NCI-H226 (cell line): Measurements from ENCODE around the gene IGF1R.
"Not testable (repeated sequence)": the region's sequence is repeated elsewhere in the genome, so short reads cannot be mapped to it uniquely, and the experiment has no call there.

Source experiments
- DNase-seq: peaks from one replicate; pipeline ENCODE4 v3.0.0-alpha.2; 2015

The IGF1R gene

DNA sequence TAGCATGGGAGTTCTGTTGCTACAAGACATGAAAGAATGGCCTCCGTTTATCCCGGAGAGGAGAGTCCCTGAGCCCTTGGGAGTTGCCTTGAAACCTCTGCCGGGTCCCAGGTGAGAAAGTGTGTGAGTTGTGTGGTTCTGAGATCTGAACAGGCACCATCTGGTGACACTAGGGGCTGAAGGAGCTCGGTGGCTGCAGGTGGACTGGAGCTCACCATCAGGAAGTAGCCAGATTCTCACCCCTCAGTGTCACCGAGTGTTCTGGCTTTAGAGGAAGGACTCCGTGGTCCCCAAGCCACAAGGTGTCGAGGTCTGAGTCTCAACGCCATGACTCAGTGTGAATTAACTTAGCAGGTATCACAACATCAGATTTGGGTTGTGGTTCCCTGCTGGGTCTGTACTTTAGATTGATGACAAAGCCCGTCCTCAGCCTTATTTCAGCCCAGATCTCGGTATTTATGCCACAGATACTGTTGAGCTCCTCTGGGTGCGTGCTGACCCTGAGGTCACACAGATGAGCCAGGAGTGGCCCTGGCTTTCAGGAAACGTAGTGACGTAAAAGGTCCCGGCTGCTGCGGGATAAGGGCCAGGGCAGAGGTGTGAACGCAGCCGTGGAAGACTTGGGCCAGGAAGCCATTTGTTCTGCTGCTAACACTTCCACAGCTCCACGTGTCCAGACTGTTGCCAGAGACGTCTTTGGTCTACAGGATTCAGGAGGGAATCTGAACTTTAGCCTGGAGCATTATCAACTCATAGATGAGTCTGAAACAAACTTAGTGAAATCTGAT lies 304.9 kb downstream of the IGF1R start:
- no peak for DNase-seq

GRCh38 chr15:98953968-98954367 lies 305.6 kb downstream of the IGF1R start:
- no peak for DNase-seq

DNA sequence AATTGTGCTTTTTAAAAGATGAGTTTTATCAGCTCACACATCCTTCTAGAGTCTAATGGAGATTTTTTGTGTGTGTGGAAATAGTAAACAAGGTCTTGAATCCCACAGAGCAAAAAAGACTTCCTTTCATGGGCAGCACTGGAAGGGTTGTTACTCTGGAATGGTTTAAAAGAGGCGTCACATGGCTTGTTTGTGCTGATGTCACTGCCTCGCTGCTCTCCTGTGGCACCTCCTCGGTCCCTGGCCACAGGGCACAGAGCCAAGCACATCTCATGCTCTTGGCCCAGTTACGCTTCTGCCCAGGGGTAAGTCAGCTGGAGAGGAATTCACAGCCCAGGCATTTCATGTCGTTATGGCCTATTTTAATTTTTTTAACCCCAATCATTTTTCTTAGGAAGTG lies 306.1 kb downstream of the IGF1R start:
- no peak for DNase-seq

GRCh38 chr15:98955331-98955730 lies 307.0 kb downstream of the IGF1R start:
- DNase-seq = no peak

GRCh38 chr15:98955961-98956723 lies 307.8 kb downstream of the IGF1R start:
- no peak for DNase-seq

GRCh38 chr15:98956796-98957553 lies 308.6 kb downstream of the IGF1R start:
- no peak for DNase-seq

DNA sequence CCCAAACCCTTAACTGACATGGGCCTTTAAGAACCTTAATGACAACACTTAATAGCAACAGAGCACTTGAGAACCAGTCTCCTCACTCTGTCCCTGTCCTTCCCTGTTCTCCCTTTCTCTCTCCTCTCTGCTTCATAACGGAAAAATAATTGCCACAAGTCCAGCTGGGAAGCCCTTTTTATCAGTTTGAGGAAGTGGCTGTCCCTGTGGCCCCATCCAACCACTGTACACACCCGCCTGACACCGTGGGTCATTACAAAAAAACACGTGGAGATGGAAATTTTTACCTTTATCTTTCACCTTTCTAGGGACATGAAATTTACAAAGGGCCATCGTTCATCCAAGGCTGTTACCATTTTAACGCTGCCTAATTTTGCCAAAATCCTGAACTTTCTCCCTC lies 309.3 kb downstream of the IGF1R start:
- no peak for DNase-seq

DNA sequence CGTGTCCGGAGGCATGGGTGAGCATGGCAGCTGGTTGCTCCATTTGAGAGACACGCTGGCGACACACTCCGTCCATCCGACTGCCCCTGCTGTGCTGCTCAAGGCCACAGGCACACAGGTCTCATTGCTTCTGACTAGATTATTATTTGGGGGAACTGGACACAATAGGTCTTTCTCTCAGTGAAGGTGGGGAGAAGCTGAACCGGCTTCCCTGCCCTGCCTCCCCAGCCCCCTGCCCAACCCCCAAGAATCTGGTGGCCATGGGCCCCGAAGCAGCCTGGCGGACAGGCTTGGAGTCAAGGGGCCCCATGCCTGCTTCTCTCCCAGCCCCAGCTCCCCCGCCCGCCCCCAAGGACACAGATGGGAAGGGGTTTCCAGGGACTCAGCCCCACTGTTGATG lies 309.7 kb downstream of the IGF1R start:
- DNase-seq = no peak

GRCh38 chr15:98958918-98959639 lies 310.7 kb downstream of the IGF1R start:
- DNase-seq = no peak

GRCh38 chr15:98959640-98960007 lies 311.3 kb downstream of the IGF1R start:
- DNase-seq = no peak

DNA sequence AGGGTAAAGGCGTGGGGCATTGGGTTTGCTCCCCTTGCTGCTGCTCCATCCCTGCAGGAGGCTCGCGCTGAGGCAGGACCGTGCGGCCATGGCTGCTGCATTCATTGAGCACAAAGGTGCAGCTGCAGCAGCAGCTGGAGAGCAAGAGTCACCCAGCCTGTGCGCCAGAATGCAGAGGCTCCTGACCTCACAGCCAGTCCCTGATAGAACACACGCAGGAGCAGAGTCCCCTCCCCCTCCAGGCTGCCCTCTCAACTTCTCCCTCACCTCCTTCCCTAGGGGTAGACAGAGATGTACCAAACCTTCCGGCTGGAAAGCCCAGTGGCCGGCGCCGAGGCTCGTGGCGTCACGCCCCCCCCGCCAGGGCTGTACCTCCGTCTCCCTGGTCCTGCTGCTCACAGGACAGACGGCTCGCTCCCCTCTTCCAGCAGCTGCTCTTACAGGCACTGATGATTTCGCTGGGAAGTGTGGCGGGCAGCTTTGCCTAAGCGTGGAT lies 312.3 kb downstream of the IGF1R start:
- DNase-seq = no peak

DNA sequence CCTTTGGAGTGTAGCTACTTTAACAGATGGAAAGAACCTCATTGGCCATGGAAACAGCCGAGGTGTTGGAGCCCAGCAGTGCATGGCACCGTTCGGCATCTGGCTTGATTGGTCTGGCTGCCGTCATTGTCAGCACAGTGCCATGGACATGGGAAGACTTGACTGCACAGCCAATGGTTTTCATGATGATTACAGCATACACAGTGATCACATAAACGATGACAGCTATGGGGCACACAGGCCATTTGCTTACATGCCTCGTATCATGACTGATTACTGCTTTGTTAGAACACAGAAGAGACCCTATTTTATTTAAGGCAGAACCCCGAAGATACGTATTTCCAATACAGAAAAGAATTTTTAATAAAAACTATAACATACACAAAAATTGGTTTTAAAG lies 315.1 kb downstream of the IGF1R start:
- no peak for DNase-seq

- no peak for DNase-seq
Measured at GRCh38 chr15:98964466-98965133, 316.3 kb downstream of the IGF1R start.

- DNase-seq = not testable (repeated sequence)
Measured at GRCh38 chr15:98965134-98965491, 316.8 kb downstream of the IGF1R start.

GRCh38 chr15:98965597-98965996 lies 317.3 kb downstream of the IGF1R start:
- DNase-seq = no peak

GRCh38 chr15:98966091-98966787 lies 317.9 kb downstream of the IGF1R start:
- no peak for DNase-seq

GRCh38 chr15:98967096-98967495 lies 318.8 kb downstream of the IGF1R start:
- DNase-seq = no peak

- DNase-seq = no peak
Measured at GRCh38 chr15:98967916-98968315, 319.6 kb downstream of the IGF1R start.

- DNase-seq = no peak
Measured at GRCh38 chr15:98968576-98968975, 320.2 kb downstream of the IGF1R start.

DNA sequence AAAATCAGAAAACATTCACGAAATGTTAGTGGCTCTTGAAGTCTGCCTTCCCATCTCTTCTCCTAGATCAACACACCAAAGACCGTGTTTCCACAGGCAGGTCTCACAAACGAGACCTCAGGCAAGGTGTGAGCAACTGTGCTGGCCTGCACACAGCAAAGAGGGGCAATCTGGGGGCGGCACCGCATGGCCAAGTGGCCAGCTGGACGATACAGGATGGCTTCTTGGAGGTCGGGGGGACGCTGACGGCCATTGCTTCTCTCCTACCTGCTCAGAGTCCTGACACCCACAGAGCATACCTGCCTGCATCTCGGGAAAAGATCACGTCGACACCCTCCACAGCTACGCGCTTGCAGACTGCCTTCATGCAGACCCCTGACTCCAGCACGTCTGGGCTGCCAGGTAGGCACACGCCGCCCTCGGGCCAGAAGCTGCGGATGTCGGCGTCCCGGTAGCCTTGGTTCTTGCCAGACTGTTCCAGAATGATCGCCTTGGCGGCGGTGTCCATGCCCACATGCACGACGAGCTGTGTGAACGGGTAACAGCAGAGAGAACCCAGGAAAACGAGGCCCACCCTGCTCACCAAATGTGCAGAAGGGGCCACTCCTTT lies 320.9 kb downstream of the IGF1R start:
- DNase-seq = no peak

- no peak for DNase-seq
Measured at GRCh38 chr15:98970799-98971198, 322.5 kb downstream of the IGF1R start.
